Suppressor macrophage treated with lipopolysaccharide for 4 hours (primary cell): ENCODE data around the gene KCNE2.
A peak's percentile ranks its signal among the peaks of the same experiment; 100 is the strongest.
"Not testable (repeated sequence)": the region's sequence is repeated elsewhere in the genome, so short reads cannot be mapped to it uniquely, and the experiment has no call there.

Source experiments
- DNase-seq: peaks from one replicate; pipeline ENCODE4 v3.0.0-alpha.2; 2020

Gene KCNE2

DNA sequence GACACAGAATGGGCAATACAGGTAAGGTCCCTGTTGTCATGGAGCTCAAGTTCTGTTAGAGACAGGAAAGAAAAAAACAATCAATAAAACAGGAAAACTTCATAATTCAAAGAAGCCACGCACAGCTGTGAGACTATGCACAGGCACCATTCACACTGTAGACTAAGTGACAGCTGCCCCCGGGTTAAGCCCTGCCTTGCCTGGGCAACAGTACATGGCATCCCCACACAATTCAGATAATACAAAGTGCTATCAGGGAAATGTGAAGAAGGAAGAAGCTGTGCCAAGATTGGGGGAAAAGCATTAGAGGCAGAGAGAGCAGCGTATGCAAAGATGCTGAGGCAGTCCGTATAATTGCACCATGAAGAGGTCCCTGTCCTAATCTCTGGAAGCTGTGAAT lies 9.0 kb upstream of the KCNE2 start:
- no peak for DNase-seq

DNA sequence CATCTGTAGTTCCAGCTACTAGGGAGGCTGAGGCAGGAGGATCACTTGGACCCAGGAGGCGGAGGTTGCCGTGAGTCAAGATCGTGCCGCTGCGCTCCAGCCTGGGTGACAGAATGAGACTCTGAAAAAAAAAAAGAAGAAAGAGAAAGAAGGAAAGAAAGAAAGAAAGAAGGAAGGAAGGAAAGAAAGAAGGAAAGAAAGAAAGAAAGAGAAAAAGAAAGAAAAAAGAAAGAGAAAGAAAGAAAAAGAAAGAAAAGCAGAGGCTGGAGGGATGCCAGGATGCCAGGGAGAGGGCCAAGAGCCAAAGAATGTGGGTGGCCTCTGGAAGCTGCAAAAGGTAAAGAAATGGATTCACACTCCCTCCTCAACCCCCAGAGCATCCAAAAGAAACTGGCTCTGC lies 8.2 kb upstream of the KCNE2 start:
- DNase-seq: no peak

DNA sequence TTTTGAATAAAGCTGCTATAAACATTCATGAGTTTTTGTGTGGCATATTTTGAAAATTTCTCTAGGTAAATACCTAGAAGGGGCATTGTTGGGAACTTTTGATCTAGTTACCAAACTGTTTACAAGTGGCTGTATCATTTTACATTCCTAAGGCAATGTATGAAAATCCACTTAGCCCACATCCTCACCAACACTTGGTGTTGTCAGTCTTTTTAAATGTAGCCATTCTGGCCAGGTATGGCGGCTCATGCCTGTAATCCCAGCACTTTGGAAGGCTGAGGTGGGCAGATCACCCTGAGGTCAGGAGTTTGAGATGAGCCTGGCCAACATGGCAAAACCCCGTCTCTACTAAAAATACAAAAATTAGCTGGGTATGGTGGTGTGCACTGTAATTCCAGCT lies 5.9 kb upstream of the KCNE2 start:
- no peak for DNase-seq

DNA sequence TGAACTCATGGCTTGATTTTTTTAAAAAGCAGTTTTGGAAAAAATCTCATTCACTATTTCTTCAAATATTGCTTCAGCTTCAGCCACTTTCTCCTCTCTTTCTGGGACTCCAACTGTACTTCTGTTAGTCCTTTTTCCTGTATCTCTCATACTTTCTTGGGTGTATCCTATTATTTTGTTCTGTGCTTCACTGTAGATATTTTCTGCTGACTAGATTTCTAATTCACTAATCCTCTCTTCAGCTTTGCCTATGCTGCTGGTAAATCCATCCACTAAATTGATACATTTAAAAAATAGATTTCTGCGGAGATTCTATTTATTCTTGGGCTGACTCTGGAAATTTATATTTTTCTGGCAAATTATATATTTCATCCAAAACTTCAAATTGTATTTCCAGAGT lies 4.9 kb upstream of the KCNE2 start:
- DNase-seq: no peak

DNA sequence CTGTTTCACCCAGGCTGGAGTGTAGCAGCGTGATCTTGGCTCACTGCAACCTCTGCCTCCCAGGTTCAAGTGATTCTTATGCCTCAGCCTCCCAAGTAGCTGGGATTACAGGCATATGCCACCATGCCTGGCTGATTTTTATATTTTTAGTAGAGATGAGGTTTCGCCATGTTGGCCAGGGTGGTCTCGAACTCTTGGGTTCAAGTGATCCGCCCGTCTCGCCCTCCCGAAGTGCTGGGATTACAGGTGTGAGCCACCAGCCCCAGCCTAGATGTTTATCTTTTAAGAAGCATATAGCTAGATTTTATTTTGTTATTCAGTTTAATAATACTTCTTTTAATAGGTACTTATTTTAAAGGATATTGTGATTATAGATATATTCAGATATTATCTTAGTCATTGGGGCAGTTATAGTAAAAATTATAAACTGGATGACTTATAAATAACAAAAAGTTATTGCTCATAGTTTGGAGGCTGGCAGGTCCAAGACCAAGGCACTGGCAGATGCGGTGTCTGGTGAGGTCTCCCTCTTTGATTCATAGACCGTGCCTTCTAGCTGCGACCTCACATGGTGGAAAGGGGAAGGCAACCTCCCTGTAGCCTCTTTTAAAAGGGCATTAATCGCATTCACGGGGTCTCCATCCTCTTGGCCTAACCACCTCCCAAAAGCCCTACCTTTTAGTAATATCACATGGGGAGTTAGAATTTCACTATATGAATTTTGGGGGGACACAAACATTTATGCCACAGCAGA lies 3.1 kb upstream of the KCNE2 start:
- DNase-seq: no peak

DNA sequence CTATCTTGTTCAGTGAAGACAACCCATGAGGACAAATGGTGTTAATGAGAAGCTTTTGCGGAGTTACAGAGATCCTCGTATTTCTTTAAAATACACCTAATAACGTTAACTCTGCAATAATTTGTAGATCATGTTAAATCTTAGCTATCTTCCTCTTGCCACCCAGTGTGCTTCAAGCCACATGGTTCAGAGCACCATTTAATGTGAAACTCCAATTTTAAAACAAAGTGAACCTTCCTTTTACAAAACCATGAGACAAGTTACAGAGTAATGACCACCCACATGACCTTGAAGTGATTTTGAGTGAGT lies 1.7 kb upstream of the KCNE2 start:
- no peak for DNase-seq

DNA sequence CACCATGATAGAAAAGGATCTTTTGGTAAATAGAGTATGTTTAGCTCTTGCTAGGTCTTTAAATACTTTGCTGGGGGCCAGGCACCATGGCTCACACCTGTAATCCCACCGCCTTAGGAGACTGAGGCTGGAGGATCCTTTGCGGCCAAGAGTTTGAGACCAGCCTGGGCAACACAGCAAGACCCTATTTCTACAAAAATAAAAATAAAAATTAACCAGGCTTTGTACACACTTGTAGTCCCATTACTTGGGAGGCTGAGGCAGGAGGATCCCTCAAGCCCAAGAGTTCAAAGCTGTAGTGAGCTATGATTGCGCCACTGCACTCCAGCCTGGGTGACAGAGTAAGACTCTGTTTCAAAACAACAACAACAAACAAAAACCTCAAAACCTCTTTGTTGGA lies 1.1 kb upstream of the KCNE2 start:
- DNase-seq: no peak

DNA sequence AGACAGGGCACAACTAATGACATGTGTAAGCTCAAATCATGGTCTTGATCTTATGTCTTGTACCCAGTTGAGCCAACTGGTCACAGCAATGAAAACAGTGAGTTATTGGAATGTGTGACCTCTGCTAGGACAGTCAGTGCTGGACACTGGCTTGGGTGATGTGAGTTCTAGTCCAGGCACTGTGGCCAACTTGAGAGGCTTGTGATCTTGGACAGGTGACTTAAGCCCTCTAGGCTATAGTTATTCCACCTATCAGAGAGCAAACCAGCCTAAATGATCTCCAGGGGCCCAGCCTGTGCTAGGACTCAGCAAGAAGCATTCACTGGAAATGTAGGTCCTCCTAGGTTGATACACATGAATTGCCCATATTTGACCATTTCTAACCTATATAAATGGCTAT lies 1.1 kb downstream of the KCNE2 start:
- no peak for DNase-seq

DNA sequence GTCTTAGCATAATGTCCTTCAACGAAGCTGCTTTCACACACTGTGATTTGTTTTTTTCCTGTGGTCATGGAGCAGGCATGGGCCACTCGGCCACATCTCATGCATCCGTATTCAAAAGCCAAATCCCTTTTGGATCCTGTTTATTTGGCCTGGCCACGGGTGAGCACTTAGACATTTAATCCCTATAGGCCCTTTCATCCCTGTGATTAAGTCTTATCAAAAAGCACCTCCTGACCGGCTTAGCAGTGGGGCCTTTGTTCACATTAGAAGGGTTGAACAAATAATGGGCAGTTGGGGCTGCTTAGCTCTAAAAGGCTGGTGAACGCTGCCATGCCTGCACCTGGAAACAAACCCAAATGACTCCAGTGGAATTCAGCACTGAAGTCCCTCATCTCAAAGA lies 2.0 kb downstream of the KCNE2 start:
- no peak for DNase-seq

DNA sequence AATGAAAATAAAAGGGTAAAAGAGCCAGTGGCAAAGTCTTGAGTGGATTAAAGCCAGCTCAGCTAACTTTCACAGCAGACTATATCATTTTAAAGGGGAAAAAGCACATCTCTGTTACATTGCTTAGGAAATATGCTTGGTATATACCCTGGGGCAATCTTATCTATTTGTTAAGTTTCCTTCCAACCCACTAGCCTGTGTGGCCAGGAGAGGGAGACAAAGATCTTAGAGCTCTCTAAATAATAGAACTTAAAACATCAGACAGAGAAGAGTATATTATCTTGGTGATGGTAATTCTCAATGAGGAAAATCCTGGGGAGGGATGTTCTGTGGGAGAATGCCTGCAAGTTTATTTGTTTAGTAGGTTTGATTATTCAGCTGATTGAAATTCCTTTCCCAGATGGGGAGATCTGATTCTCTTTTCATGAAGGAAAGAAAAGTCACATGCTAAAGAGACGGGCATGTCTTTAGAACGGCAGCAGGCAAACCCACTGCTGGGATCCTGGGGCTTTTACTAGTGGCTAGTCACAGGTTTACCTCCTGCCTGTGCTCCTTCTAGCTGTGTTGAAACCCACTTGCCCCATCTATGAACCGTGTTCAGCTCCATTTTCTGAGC lies 3.6 kb downstream of the KCNE2 start:
- DNase-seq: peak; percentile 64

DNA sequence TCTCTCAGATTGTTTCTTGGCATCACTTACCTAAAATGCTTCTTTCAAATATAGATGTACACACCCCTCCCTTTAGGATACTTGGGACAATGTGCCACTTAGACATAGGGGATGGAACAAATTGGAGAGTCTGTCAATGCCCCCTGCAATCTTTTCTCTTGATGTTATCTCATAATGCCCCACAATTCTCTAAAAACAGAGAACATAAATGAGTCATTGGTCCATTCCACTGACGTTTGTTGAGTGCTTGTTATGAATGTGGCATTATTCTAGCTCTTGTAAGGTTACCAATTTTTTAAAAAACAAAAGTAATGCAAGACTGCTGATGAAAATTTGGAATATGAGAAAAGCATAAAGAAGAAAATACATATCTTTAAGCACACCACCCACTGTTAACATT lies 5.9 kb downstream of the KCNE2 start:
- DNase-seq: no peak

DNA sequence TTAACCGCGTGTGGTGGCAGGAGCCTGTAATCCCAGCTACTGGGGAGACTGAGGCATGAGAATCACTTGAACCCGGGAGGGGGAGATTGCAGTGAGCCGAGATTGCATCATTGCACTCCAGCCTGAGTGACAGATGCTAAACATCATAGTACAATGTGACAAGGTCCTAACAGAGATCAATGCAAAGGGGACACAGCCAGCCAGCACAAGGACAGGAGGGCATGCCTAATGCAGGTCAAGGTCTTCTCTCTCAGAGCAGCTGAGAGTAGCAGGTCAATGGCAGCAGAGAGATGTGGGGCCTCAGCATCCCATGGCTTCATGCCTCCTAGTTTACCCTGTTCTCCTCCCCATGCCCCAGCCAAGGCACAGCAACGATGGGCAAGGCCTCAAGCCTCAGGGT lies 8.5 kb downstream of the KCNE2 start:
- no peak for DNase-seq

DNA sequence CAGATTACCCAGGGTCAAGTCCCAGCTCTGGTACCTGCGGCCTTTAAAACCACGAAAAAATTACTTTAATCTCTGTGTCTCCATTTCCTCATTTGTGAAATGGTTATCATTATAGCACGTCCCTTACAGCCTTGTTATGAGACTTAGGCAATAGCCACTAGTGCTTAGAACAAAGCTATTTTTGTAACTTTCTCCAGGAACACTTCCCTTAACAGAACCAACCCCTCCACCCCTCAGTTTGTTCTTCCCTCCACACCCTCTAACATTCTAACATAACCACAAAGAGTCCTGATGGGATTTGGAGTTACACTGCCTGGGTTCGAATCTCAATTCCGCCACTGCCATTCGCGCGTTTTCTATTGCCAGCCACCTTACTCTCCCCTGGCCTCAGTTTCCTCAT lies 10.7 kb downstream of the KCNE2 start:
- DNase-seq: not testable (repeated sequence)

DNA sequence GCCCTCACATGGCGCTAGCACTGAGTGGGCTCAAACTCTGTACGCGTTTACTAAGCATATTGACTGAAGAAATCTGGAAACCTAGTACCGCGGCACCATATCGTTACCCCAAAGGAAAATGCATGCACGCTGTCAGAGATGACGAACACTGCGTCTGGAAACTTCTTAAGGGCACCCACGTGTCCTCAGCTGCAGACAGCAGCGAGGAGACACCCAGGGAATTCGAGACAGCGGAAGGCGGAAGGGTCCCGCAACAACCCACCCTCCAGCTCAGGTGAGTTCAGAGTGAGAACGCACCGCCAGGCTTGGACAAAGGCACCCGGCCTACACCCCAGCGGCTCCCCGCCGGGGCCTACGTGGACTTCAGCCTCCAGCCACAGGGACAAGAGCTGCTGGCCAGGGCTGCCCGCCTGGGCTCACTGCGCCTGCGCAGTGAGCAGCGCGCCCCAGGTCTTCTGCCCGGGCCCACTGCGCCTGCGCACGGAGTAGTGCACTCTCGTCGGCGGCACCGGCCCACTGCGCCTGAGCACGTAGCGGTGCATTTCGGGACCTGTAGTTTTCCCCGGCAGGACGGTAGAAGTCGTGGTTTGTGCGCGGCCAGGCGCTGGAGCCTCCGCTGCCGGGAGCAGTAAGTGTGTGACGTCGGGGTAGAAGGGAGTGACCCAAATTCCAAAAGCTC lies 11.3 kb downstream of the KCNE2 start, which contains the start of gene SMIM11:
Gene SMIM11, plus strand, starts transcription at position 568 of the 679 bp plus-strand sequence. CDS start 3,998 bp downstream, outside the sequence.
- DNase-seq: not testable (repeated sequence)

DNA sequence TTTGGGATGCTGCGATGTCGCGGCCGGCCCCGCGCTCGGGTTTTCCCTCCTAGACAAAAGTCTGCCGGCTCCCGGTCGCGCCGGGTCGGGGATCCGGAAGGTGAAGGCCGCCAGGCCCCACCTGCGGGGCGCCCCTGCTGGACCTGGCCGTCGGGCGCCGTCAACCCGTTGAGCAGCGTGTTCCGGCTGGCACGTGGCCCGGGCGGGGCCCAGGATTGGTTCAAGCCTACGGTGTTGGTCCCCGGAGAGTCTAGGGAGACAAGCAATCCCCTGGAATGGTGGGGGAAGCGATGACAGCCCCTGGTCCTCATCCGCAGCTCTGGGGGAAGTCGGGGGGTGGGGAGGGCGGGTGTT lies 11.8 kb downstream of the KCNE2 start:
- DNase-seq: not testable (repeated sequence)

DNA sequence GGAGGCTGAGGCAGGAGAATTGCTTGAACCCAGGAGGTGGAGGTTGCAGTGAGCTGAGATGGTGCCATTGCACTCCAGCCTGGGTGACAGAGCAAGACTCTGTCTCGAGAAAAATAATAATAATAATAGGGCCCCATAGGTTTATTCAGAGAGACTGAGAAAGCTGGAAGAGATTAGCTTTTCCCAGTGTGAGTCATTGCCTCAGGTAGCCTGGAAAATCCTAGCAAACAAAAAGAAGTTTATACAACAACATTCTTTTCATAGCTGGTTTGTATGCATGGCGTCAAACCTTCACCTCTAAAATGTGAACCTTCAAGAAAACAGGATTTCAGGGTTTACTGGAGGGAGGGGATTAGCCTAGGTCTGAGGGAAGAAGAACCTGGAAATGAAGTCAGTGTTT lies 19.3 kb downstream of the KCNE2 start:
- DNase-seq: not testable (repeated sequence)

DNA sequence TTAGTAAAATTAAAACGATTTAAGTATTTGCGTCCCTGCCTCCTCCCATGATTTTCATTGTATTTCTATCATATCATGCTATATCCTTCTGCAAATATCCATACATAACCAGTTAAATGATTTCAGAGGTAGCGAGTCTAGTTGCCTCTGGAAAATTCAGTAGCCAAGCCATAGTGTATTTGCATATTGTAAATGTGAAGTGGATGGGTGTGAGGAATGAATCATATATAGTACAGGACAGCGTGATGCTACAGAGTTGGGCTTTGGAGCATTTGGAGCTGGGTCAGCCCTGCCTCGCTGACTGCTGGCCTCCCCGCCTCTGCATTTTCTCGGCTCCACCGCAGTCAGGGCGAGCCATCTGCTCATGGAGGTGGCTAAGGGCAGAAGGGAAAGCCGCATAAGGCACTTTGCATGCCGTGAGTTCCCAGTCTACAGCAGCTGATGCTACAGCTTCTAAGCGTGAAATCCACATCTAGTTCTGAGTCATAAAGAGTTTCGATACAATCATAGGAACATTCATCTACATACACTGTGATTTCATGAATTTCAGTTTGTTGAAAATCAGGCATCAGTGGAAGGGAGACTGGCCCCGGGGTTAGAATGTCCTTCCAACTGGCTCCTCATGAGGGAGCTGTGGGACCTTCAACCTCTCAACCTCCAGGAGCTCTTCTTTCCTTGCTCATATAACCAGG lies 20.1 kb downstream of the KCNE2 start:
- DNase-seq: not testable (repeated sequence)

DNA sequence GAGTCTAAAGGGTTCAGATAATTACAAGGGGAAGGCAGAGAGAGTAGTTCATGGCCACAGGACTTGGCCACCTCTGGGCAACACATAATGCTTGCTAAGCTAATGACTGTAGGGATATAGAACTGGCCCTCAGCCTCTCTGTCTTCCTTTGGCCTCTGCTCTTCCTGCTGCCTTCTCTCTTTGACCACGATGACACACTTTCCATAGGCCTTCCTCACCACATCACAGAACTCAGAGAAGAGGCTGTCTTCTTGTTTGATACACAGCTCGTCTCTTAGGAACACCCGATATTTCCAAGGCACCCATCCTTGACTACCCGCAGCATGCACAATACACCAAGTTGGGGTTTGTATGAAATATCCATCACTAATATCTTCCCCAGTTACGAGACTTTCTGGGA lies 36.7 kb downstream of the KCNE2 start:
- DNase-seq: not testable (repeated sequence)

DNA sequence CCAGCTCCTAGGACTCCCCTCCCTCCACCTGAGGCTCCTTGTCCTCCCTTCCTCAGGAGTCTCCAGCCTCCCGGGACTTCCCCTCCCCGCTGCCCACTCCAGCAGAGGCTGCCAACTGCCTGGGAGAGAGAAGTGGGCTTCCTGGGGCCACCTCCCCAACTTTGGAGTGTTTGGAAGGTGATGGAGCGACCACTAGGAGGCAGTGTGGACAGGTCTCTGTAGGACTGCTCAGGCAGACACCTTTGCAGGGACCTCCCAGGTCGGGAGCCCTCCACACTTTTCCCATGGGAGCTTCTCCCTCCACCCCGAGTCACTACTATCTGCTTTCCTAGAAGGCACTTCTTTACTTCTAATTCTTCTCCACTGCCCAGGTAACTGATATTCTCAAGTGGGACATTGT lies 40.9 kb downstream of the KCNE2 start:
- not testable (repeated sequence) for DNase-seq

DNA sequence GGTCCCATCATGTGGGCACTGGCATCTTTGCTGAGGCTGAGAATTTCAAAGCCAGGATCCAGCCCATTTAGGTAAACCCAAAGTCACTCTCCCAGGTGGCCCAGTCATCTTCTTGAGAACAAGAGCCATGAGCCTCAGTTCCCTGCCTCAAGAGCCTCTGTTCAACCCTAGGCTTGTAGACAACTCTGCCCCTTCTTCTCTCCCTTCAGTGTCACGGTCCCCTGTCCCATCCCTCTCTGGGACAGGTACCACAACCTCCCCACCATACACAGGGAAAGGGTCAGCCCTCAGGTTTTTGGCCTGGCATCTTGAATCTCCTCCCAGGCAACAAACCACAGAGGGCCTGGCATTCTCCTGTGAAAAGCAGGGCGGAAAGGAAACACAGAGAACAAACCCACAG lies 41.9 kb downstream of the KCNE2 start:
- DNase-seq: not testable (repeated sequence)

DNA sequence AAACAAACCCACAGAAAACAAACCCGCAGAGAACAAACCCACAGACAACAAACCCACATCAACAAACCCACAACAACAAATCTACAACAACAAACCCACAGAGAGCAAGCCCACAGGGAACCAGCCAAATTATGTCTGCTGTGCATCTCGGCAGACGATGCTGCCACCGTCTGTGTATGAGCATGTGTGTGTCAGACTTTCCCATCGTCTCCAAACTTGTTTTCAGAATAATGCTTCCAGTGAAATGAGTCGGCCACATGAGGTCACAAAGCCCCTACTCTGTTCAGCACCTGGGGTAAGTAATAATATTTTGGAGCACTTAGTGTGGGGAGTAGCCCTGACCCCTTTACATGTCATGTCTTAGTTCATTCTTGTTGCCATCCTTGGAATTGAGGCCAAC lies 42.3 kb downstream of the KCNE2 start:
- not testable (repeated sequence) for DNase-seq

DNA sequence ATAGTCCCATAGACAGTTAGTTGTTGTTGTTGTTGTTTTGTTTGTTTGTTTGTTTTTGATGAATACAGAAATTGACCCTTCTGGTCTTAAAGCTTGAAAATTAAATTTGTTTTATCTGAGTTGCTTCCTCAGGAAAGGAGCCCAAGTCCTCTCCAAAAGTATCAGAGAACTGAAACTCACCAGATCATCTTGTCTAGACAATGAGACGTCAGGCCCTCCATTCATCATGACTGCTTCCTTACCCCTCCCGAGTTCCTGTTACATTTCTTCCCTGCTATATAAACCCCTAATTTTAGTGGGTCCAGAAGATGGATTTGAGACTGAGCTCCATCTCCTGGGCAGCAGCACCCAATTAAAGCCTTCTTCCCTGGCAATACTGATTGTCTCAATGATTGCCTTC lies 42.9 kb downstream of the KCNE2 start:
- DNase-seq: not testable (repeated sequence)

DNA sequence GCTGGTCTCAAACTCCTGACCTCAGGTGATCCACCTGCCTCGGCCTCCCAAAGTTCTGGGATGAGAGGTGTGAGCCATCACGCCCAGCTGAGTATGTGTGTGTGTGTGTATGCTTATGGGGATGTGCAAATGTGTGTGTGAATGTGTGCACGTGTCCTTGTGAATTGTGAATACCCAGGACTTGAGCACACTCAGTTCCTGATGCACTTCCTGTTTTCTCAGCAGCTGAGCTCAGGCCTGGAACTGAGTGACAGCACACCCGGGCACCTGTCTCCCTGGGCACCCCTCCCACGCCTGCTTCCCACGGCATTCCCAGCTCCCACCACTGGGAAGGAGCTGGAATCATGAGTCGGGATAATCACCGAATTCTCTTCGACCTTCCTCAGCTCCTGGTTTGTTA lies 43.5 kb downstream of the KCNE2 start:
- not testable (repeated sequence) for DNase-seq
